Suprapubic skin (tissue), 4 donors: ENCODE measurements around the gene CDH16. TPM values are rescaled to one million over a fixed set of nuclear protein-coding genes. Genes with fewer than 3 reads are reported as not detected.
"Not testable (repeated sequence)": the region's sequence is repeated elsewhere in the genome, so short reads cannot be mapped to it uniquely, and the experiment has no call there.

Source experiments
- DNase-seq, 2 donors: peaks; one replicate each; pipeline ENCODE4 v3.0.0-alpha.2; 2019; ENCODE audit warnings: low spot score in 2 of 2
- H3K27ac ChIP-seq: fragments of 200-600 bp; sonication (generic); one replicate; pipeline ENCODE4 v1.5.1; 2019
- H3K27me3 ChIP-seq: fragments of 200-600 bp; sonication (generic); one replicate; pipeline ENCODE4 v1.5.1; 2019
- H3K36me3 ChIP-seq: fragments of 200-600 bp; sonication (generic); one replicate; pipeline ENCODE4 v1.5.1; 2019
- H3K4me1 ChIP-seq: fragments of 200-600 bp; sonication (generic); one replicate; pipeline ENCODE4 v1.5.1; 2019
- H3K4me3 ChIP-seq: fragments of 200-600 bp; sonication (generic); one replicate; pipeline ENCODE4 v1.5.1; 2019; ENCODE audit warnings: mild to moderate bottlenecking
- H3K9me3 ChIP-seq: fragments of 200-600 bp; sonication (generic); one replicate; pipeline ENCODE4 v1.5.1; 2019
- CTCF ChIP-seq, 2 donors: fragments of 200-600 bp in 1 of 2; fragments of 450-650 bp in 1 of 2; sonication (generic) in 1 of 2; IDR thresholded peaks; one replicate each; pipeline ENCODE4 v1.5.1; 2016 to 2019; ENCODE audit warnings: antibody characterized with exemption in 2 of 2, mild to moderate bottlenecking in 1 of 2, moderate library complexity in 1 of 2
- EP300 ChIP-seq: sonication (generic); formaldehyde crosslinking; IDR thresholded peaks from one replicate; pipeline ENCODE4 v1.6.1; 2017; ENCODE audit warnings: antibody characterized with exemption
- POLR2A ChIP-seq, 2 donors: fragments of 450-650 bp; IDR thresholded peaks; one replicate each; pipeline ENCODE4 v1.6.1; 2017; ENCODE audit warnings: antibody characterized with exemption in 2 of 2, mild to moderate bottlenecking in 2 of 2, moderate library complexity in 2 of 2
- POLR2AphosphoS5 ChIP-seq, 3 donors: sonication (generic); formaldehyde crosslinking; IDR thresholded peaks; one replicate each; pipeline ENCODE4 v1.6.1; 2017; ENCODE audit warnings: antibody characterized with exemption in 3 of 3
- WGBS: methylation state at CpG from one replicate; pipeline ENCODE4 v1.1.5; 2018; 5-methylcytosine and 5-hydroxymethylcytosine counted together
- total RNA-seq, 4 donors: library from RNA; depleted of rRNA; stranded (reverse); fragments of >200 nt; gene quantifications; one replicate each; pipeline ENCODE4 v1.1.0, GENCODE V29; 2016

Gene CDH16
- total RNA-seq, 4 donors from 2014 or later: 0.45 TPM; not detected in 3

- Histone ChIP-seq H3K27me3 (no peaks in the 10 kb centered on the region), H3K36me3 (no peaks in the 10 kb centered on the region), H3K27ac (no peak overlapping the region), H3K9me3 (no peaks in the 10 kb centered on the region), H3K4me3 (no peak overlapping the region), H3K4me1 (peaks cover 10% of the 10 kb centered on the region)
- 62% methylated on average over 1 of the region's 1 CpG for WGBS
- DNase-seq: no peak
- no peak for TF ChIP-seq CTCF (IDR thresholded peaks at IDR 0.05)
- TF ChIP-seq POLR2A (IDR thresholded peaks at IDR 0.05): no peak
- TF ChIP-seq EP300: no peak
- TF ChIP-seq POLR2AphosphoS5 (IDR thresholded peaks at IDR 0.05): no peak
Measured at GRCh38 chr16:66874079-66874775, 44.5 kb downstream of the CDH16 start.

- Histone ChIP-seq H3K9me3 (no peaks in the 10 kb centered on the region), H3K4me1 (peaks cover 10% of the 10 kb centered on the region), H3K27me3 (no peaks in the 10 kb centered on the region), H3K4me3 (no peak overlapping the region), H3K36me3 (no peaks in the 10 kb centered on the region), H3K27ac (no peak overlapping the region)
- DNase-seq: no peak
- no peak for TF ChIP-seq POLR2A (IDR thresholded peaks at IDR 0.05)
- TF ChIP-seq POLR2AphosphoS5 (IDR thresholded peaks at IDR 0.05): no peak
- no peak for TF ChIP-seq CTCF (IDR thresholded peaks at IDR 0.05)
- no peak for TF ChIP-seq EP300
Measured at GRCh38 chr16:66873685-66874055, 45.0 kb downstream of the CDH16 start.

GRCh38 chr16:66872943-66873684, 45.6 kb downstream of the CDH16 start:
- Histone ChIP-seq H3K27me3 (no peaks in the 10 kb centered on the region), H3K4me1 (peaks cover 13% of the 10 kb centered on the region), H3K4me3 (peak overlapping the region; percentile 34), H3K36me3 (no peaks in the 10 kb centered on the region), H3K9me3 (no peaks in the 10 kb centered on the region), H3K27ac (no peak overlapping the region)
- TF ChIP-seq CTCF (IDR thresholded peaks at IDR 0.05) (peak; percentile 56 to 94), EP300 (no peak)
- WGBS: 5% methylated on average over 27 of the region's 39 CpGs
- DNase-seq: peak; percentile 92 to 95

- no peaks in the 10 kb centered on the region for H3K27me3 ChIP-seq
- WGBS: 54% methylated on average over 4 of the region's 4 CpGs
- H3K4me1 ChIP-seq: peaks cover 16% of the 10 kb centered on the region
- peak overlapping the region; percentile 34 for H3K4me3 ChIP-seq
- TF ChIP-seq CTCF (IDR thresholded peaks at IDR 0.05) (no peak), EP300 (no peak), POLR2AphosphoS5 (IDR thresholded peaks at IDR 0.05) (no peak), POLR2A (IDR thresholded peaks at IDR 0.05) (no peak)
- no peaks in the 10 kb centered on the region for H3K36me3 ChIP-seq
- no peak overlapping the region for H3K27ac ChIP-seq
- DNase-seq: no peak
- no peaks in the 10 kb centered on the region for H3K9me3 ChIP-seq
Measured at GRCh38 chr16:66872559-66872942, 46.1 kb downstream of the CDH16 start.

GRCh38 chr16:66871840-66872239, 46.8 kb downstream of the CDH16 start:
- Histone ChIP-seq H3K4me1 (peaks cover 16% of the 10 kb centered on the region), H3K9me3 (no peaks in the 10 kb centered on the region), H3K27ac (no peak overlapping the region), H3K4me3 (no peak overlapping the region), H3K27me3 (no peaks in the 10 kb centered on the region), H3K36me3 (no peaks in the 10 kb centered on the region)
- WGBS: 90% methylated on average over 3 of the region's 3 CpGs
- TF ChIP-seq POLR2A (IDR thresholded peaks at IDR 0.05): no peak
- TF ChIP-seq EP300: no peak
- no peak for TF ChIP-seq POLR2AphosphoS5 (IDR thresholded peaks at IDR 0.05)
- no peak for TF ChIP-seq CTCF (IDR thresholded peaks at IDR 0.05)
- no peak for DNase-seq

GRCh38 chr16:66871363-66871762, 47.3 kb downstream of the CDH16 start:
- not testable (repeated sequence) for H3K27ac ChIP-seq, DNase-seq, H3K36me3 ChIP-seq, H3K9me3 ChIP-seq, H3K4me3 ChIP-seq, H3K27me3 ChIP-seq
- H3K4me1 ChIP-seq: peaks cover 16% of the 10 kb centered on the region
- 92% methylated on average over 2 of the region's 2 CpGs for WGBS
